ENCODE results near the gene NKPD1. TPM values are rescaled to one million over a fixed set of nuclear protein-coding genes. Genes with fewer than 3 reads are reported as not detected.
A peak's percentile ranks its signal among the peaks of the same experiment; 100 is the strongest.

The NKPD1 gene
- total RNA-seq, 4 donors from 2014 or later: 0.16 to 0.39 TPM; not detected in 2

DNA sequence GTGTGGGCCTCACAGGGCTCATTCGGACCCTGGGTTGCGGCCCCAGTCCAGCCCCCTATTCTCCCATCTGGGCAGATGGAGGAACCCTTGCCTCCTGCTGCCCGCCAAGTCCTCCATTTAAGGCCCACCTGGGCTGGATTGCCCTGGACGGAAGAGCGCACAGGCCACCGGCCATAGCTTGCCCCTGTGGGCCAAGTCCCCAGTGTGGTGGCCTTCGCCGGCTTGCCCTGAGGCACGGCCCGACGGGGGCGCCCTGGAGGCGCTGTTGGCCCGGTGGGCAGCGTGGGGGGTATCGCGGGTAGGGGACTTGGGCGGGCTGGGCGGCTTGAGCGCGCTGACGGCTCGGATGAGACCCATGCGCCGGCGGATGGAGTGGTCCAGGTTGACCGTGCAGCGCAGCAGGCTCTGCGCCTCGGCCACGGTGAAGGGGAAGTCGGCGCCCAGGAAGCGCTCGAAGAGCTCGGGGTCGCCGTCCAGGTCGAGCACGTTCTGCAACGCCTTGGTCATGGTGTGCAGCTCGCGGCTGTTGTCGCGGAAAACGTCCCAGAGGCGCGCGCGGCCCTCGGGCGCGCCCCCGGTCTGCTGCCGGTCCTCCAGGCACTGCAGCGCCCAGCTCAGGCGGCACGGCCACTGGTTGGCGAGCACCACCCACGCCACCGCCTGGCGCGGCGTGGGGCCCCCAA is 8.8 kb downstream of the NKPD1 start:
- no peak for TF ChIP-seq CTCF (IDR thresholded peaks at IDR 0.05)
- TF ChIP-seq POLR2AphosphoS5 (IDR thresholded peaks at IDR 0.05): no peak
- TF ChIP-seq EP300 (IDR thresholded peaks at IDR 0.05): no peak
- TF ChIP-seq POLR2A (IDR thresholded peaks at IDR 0.05): no peak
- no peak for ATAC-seq
- no peak overlapping the region for H3K27ac ChIP-seq
- H3K36me3 ChIP-seq: peaks cover 0 to 16% of the 10 kb centered on the region in 2 donors
- peaks cover 0 to 29% (median 23%) of the 10 kb centered on the region in 3 donors for H3K4me1 ChIP-seq
- H3K9me3 ChIP-seq: no peaks in the 10 kb centered on the region
- H3K27me3 ChIP-seq: peaks cover 70% of the 10 kb centered on the region
- WGBS, 2 donors (ENCODE audit: low coverage in 1 of 2): no CpG with 5 or more reads among the region's 64 CpGs
- H3K4me3 ChIP-seq: peak overlapping the region in 1 of 2 donors; percentile 39

GRCh38 chr19:45151320-45151719 is 9.5 kb downstream of the NKPD1 start:
- no peak for ATAC-seq
- WGBS, 2 donors (ENCODE audit: low coverage in 1 of 2): 100% methylated on average over 1 of the region's 7 CpGs; no CpG with 5 or more reads in 1 of the 2 donors
- Histone ChIP-seq H3K36me3 (peaks cover 0 to 22% of the 10 kb centered on the region in 2 donors), H3K4me3 (no peak overlapping the region), H3K4me1 (peaks cover 0 to 29% (median 23%) of the 10 kb centered on the region in 3 donors), H3K27ac (no peak overlapping the region), H3K27me3 (peaks cover 63% of the 10 kb centered on the region), H3K9me3 (no peaks in the 10 kb centered on the region)
- no peak for TF ChIP-seq EP300 (IDR thresholded peaks at IDR 0.05)
- no peak for TF ChIP-seq CTCF (IDR thresholded peaks at IDR 0.05)
- TF ChIP-seq POLR2AphosphoS5 (IDR thresholded peaks at IDR 0.05): no peak
- no peak for TF ChIP-seq POLR2A (IDR thresholded peaks at IDR 0.05)

DNA sequence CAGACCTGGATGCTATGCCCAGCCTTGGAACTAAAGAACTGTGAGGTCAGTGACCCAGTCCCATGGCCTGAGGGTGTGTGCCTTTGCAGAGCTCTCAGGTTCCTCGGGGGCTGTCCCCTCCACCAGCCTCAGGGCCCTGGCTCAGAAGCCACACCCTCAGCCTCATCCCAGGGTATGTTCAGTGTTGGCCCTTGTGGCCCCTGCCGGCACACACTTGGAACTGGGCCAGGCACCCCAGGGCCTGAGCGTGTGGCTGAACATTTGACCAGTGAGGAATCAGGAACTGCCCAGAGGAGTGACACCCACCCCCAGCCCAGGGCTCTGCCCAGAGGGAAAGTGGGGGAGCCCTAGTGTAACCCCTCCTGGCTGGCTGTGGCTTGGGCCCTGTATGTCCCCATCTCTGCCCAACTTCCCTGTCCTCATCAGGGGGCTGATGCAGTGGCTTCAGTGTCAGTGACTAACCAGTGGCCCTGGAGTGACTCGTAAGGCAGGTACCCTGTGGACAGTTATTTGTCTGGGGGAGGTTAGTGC is 10.0 kb downstream of the NKPD1 start:
- peaks cover 58% of the 10 kb centered on the region for H3K27me3 ChIP-seq

DNA sequence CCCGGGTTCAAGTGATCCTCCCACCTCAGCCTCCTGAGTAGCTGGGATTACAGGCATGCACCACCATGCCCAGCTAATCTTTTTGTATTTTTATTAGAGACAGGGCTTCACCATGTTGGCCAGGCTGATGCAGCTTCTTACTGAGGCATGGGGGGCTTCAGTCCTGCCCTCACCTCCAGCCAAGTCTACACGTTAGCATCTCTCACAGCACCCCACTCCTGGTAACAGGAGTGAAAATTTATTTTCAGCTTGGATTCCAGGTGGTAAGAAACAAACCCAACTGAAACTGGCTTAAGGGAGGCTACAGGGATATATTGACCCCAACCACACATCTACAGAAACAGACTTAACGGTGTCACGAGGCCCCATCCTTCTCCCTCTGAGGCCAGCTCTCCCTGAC is 10.6 kb downstream of the NKPD1 start:
- H3K27me3 ChIP-seq: peaks cover 52% of the 10 kb centered on the region
- H3K4me1 ChIP-seq: peaks cover 0 to 29% (median 23%) of the 10 kb centered on the region in 3 donors
- no peak overlapping the region for H3K4me3 ChIP-seq
- TF ChIP-seq EP300 (IDR thresholded peaks at IDR 0.05) (no peak), POLR2AphosphoS5 (IDR thresholded peaks at IDR 0.05) (no peak), POLR2A (IDR thresholded peaks at IDR 0.05) (no peak), CTCF (IDR thresholded peaks at IDR 0.05) (no peak)
- 80 to 83% methylated on average over 1 to 4 of the region's 4 CpGs for WGBS, 2 donors (ENCODE audit: low coverage in 1 of 2)
- ATAC-seq: no peak
- H3K36me3 ChIP-seq: peaks cover 0 to 34% of the 10 kb centered on the region in 2 donors
- no peaks in the 10 kb centered on the region for H3K9me3 ChIP-seq
- H3K27ac ChIP-seq: no peak overlapping the region

More for the DNA sequence above, 10.0 kb downstream of the NKPD1 start:
- WGBS, 2 donors (ENCODE audit: low coverage in 1 of 2): no CpG with 5 or more reads among the region's 4 CpGs
- Histone ChIP-seq H3K27ac (no peak overlapping the region), H3K4me3 (no peak overlapping the region), H3K36me3 (peaks cover 0 to 27% of the 10 kb centered on the region in 2 donors), H3K4me1 (peaks cover 0 to 29% (median 23%) of the 10 kb centered on the region in 3 donors), H3K9me3 (no peaks in the 10 kb centered on the region)
- ATAC-seq: no peak
- TF ChIP-seq POLR2AphosphoS5 (IDR thresholded peaks at IDR 0.05) (no peak), EP300 (IDR thresholded peaks at IDR 0.05) (no peak), CTCF (IDR thresholded peaks at IDR 0.05) (no peak), POLR2A (IDR thresholded peaks at IDR 0.05) (no peak)

DNA sequence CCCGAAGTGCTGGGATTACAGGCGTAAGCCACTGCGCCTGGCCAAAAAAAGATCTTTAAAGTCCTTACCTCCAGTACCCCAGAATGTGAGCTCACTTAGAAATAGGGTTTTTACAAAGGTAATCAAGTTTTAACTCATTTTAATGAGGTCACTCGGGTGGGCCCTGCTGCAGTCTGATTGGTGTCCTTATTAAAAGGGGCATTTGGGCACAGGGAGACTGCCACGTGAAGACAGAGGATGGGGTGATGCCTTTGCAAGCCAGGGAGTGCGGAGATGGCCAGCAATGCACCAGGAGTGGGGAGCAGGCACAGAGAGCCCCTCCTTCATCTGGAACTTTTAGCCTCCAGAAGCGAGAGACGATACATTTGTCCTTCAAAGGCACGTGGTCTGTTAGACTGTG is 11.7 kb downstream of the NKPD1 start:
- Histone ChIP-seq H3K4me3 (no peak overlapping the region), H3K9me3 (no peaks in the 10 kb centered on the region), H3K4me1 (peaks cover 0 to 29% (median 23%) of the 10 kb centered on the region in 3 donors), H3K27ac (no peak overlapping the region), H3K27me3 (peaks cover 43% of the 10 kb centered on the region), H3K36me3 (peaks cover 0 to 44% of the 10 kb centered on the region in 2 donors)
- WGBS, 2 donors (ENCODE audit: low coverage in 1 of 2): 84% methylated on average over 6 of the region's 9 CpGs; no CpG with 5 or more reads in 1 of the 2 donors
- ATAC-seq: no peak
- TF ChIP-seq POLR2AphosphoS5 (IDR thresholded peaks at IDR 0.05) (no peak), CTCF (IDR thresholded peaks at IDR 0.05) (no peak), POLR2A (IDR thresholded peaks at IDR 0.05) (no peak)
